ENCODE data around the gene NEBL.

DNA sequence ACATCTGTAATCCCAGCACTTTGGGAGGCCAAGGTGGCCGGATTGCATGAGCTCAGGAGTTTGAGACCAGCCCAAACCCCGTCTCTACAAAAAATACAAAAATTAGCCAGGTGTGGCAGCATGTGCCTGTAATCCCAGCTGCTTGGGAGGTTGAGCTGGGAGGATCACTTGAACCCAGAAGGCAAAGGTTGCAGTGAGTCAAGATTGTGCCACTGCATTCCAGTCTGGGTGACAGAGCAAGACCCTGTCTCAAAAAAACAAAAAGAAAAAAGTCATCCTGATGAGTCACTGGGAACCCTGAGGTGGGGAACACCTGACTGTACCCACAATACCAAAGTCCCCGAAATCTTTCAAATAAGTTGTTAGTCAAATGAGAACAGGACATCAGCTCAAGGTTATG is 80.0 kb downstream of the NEBL start:
- TF ChIP-seq GATA3 (IDR thresholded peaks at IDR 0.05; ENCODE audit: low read depth, low read length) (no peak), GATA2 (IDR thresholded peaks at IDR 0.05; ENCODE audit: low read depth, low read length) (no peak)
